A549 treated with CpdA at 1 μM for 4 hours (cell line): ENCODE results near the gene BIRC3. TPM values are rescaled to one million over a fixed set of nuclear protein-coding genes. Genes with fewer than 3 reads are reported as not detected.

Experiments
- total RNA-seq: library from RNA; stranded (reverse); fragments of 200-300 nt; extraction: Qiagen RNA extraction; gene quantifications from 5 replicates; pipeline ENCODE4 v1.2.3, GENCODE V29; 2022; ENCODE audit warnings: low read depth

The BIRC3 gene
- total RNA-seq: 29.6 to 34.5 TPM (median 30.8 TPM) in 5 replicates

DNA sequence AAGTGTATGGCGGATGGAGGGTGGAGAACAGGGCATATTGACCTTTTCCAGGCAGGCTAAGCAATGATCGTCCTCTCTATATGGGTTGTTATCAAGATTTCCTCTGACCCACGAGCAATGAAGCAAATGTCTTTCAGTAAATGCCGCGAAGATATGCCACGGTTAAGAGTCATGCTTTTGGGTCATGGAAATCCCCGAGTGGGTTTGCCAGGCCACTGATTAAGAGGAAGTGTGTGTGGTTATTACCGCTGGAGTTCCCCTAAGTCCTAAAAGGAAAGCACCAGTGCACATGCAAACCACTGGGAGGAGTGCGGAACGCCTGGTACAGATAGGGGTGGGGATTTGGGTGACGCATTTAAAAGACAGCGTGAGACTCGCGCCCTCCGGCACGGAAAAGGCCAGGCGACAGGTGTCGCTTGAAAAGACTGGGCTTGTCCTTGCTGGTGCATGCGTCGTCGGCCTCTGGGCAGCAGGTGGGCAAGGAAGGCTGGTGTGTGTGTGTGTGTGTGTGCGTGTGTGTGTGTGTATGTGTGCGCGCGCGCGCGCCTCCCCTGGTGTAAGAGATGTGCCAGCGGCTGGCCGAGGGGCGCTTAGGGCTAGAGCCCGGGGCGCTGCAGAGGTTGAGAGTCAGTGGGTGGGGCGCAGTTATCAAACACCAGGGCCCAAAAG lies at the start of gene BIRC3:
Gene BIRC3, plus strand, starts transcription at position 386 of the 669 bp plus-strand sequence. CDS start 7,026 bp downstream, outside the sequence.

DNA sequence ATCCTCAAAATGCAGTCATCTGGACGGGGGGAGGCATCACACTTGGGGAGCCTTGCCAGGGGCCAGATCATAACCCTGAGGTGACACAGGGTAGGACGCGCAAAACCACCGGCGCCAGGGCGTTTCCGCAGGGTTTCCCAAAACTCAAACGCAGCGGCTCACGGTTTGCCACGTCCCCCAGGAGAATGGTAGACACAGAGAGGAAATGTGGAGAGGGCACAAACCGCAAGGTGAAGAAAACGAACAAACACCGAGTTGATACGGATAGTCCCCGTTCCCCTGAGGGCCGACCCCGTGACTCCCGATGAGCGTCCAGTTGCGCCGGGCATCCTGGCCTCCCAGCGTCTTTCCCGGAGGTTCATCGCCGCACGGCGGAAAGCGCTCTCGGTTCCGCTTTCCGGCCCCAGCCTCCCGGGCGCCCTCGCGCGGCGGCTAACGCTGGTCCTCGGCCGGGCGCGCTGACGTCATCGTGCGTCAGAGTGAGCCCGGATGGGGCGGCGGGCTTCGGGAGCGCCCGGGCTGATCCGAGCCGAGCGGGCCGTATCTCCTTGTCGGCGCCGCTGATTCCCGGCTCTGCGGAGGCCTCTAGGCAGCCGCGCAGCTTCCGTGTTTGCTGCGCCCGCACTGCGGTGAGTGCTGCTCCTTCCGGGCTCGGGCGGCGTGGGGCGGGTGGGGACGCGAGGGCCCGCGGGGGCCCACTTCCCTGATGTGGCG lies 29.6 kb downstream of the BIRC3 start, which contains the start of gene BIRC2:
Gene BIRC2, plus strand, starts transcription at position 467 of the 714 bp plus-strand sequence. CDS start 2,641 bp downstream, outside the sequence.

Other genes starting within 250 kb of the BIRC3 start
- 40.7 to 52.2 TPM (median 52.1 TPM) in 5 replicates for gene YAP1, start 207.0 kb upstream of the BIRC3 start, total RNA-seq
- gene BIRC2, start 29.7 kb downstream of the BIRC3 start, total RNA-seq: 30.2 to 43.3 TPM (median 31.2 TPM) in 5 replicates
- gene TMEM123, start 135.3 kb downstream of the BIRC3 start, total RNA-seq: 134 to 199 TPM (median 186 TPM) in 5 replicates
- gene MMP7, start 213.3 kb downstream of the BIRC3 start, total RNA-seq: 22.4 to 37.3 TPM (median 27.0 TPM) in 5 replicates